ENCODE data around the gene ITM2C.

The ITM2C gene

GRCh38 chr2:230863442-230864121 lies 1.2 kb upstream of the ITM2C start:
- FAIRE-seq (no peak), DNase-seq (ENCODE audit: insufficient read length, low spot score) (no peak)
- TF ChIP-seq, protein P1, sequence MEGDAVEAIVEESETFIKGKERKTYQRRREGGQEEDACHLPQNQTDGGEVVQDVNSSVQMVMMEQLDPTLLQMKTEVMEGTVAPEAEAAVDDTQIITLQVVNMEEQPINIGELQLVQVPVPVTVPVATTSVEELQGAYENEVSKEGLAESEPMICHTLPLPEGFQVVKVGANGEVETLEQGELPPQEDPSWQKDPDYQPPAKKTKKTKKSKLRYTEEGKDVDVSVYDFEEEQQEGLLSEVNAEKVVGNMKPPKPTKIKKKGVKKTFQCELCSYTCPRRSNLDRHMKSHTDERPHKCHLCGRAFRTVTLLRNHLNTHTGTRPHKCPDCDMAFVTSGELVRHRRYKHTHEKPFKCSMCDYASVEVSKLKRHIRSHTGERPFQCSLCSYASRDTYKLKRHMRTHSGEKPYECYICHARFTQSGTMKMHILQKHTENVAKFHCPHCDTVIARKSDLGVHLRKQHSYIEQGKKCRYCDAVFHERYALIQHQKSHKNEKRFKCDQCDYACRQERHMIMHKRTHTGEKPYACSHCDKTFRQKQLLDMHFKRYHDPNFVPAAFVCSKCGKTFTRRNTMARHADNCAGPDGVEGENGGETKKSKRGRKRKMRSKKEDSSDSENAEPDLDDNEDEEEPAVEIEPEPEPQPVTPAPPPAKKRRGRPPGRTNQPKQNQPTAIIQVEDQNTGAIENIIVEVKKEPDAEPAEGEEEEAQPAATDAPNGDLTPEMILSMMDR (IDR thresholded peaks at IDR 0.05; ENCODE audit: insufficient read depth, missing control alignments): no peak

GRCh38 chr2:230864122-230864604 lies 579 bp upstream of the ITM2C start:
- no peak for DNase-seq (ENCODE audit: insufficient read length, low spot score)
- TF ChIP-seq, protein P1 (IDR thresholded peaks at IDR 0.05; ENCODE audit: insufficient read depth, missing control alignments): no peak
- FAIRE-seq: no peak

- TF ChIP-seq, protein P1 (IDR thresholded peaks at IDR 0.05; ENCODE audit: insufficient read depth, missing control alignments): no peak
- DNase-seq (ENCODE audit: insufficient read length, low spot score): no peak
- FAIRE-seq: no peak
Measured at GRCh38 chr2:230865307-230865765, 594 bp downstream of the ITM2C start.

DNA sequence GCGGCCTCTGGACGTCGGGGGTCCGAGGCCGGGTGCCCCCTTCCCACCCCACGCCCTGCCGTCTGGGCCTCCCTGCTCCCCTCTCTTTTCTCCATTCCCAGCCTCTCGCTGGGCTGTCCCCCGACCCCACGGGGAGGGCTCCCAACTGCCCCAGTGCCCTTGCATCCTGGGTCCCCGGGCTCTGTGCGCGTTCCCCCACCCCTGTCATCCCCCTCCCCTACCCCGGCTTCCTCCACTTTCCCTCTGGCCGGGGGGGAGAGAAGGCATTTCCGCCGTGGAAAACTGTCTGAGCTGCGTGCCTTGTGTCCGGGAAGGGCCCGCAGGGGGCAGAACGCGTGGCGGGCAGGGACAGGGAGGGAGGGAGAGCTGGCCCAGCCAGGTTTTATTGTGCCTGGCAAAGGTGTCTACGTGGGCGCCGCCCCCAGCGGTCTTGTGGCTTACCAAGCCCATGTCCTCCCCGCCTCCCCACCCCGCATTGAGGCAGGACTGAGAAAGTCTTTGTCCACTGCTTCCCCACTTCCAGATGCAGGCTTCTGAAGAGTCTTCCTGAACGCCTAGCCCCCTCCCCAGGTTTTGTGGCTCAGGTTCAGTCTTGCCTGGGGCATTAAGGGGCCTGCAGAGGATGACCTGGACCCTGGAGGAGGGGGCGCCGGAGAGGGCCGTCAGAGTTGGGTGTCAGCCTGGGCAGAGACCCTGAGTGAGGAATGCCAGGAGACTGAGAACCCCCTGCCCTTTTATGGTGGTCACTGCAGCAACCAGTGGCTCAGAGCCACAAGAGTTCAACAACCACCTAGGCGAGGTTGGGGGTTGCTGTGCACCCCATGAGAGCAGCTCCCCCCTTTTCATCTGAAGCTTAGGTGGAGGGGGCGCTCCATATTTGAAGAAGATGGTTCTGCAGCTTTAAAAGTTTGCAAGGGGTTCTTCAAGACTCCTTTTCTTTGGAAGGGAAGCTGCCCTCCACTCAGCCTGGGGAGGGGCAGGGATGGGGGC lies 1.3 kb downstream of the ITM2C start:
- no peak for FAIRE-seq
- DNase-seq (ENCODE audit: insufficient read length, low spot score): no peak
- TF ChIP-seq, protein P1 (IDR thresholded peaks at IDR 0.05; ENCODE audit: insufficient read depth, missing control alignments): no peak

GRCh38 chr2:230866756-230867523 lies 2.2 kb downstream of the ITM2C start:
- DNase-seq (ENCODE audit: insufficient read length, low spot score): no peak
- TF ChIP-seq, protein P1 (IDR thresholded peaks at IDR 0.05; ENCODE audit: insufficient read depth, missing control alignments): no peak
- FAIRE-seq: no peak

DNA sequence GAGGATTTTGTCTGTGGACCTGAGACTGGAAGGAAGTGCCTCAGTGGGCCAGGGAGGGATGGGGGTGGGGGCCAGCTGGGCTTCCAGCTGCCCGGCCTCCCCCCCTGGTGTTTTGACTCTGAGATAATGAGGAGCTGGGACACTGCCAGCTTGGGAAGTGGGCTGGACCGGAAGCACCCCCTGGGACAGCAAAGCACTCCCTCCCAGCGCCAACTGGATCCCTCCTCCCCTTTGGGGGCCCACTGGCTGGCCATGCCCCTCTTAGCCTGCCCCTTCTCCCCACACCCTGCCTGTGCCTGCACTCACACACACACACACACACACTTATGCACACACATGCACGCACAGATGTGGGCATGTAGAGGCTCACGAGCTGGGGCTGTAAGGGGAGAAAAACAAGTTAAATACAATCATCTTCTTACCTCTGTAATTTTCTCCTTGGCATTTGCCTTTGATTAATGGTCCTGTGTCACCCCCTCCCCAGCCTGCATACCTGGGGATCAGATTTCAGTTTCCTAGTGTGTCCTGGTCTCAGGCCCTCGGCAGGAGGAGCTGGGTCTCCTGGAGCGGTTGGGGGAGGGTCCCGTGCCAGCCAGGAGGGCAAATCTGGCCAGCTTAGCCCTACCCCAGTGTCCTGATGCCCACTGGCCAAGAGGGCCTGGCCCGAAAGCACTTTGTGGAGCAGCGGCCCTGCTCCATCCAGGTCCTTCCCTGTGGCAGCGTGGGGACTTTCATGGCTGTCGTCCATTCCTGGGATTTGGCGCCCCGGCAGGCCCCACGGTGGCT lies 3.6 kb downstream of the ITM2C start:
- DNase-seq (ENCODE audit: insufficient read length, low spot score) (no peak), FAIRE-seq (no peak)
- TF ChIP-seq, protein P1 (IDR thresholded peaks at IDR 0.05; ENCODE audit: insufficient read depth, missing control alignments): no peak

Measured in D721Med (cell line).